OCI-LY3 (cell line): Measurements from ENCODE around the gene ZNF337.
"Not testable (repeated sequence)": the region's sequence is repeated elsewhere in the genome, so short reads cannot be mapped to it uniquely, and the experiment has no call there.

Source experiments
- CTCF ChIP-seq: fragments of 200-600, 300-600 bp; sonication (generic); IDR thresholded peaks from 2 replicates; pipeline ENCODE4 v1.5.1; 2014; ENCODE audit warnings: antibody characterized with exemption, low read length, low read depth
- EZH2phosphoT487 ChIP-seq: fragments of 200-600 bp; shearing (Covaris generic); IDR thresholded peaks from 2 replicates; pipeline ENCODE4 v1.6.1; 2018; ENCODE audit warnings: antibody characterized with exemption, mixed run types, low read depth

DNA sequence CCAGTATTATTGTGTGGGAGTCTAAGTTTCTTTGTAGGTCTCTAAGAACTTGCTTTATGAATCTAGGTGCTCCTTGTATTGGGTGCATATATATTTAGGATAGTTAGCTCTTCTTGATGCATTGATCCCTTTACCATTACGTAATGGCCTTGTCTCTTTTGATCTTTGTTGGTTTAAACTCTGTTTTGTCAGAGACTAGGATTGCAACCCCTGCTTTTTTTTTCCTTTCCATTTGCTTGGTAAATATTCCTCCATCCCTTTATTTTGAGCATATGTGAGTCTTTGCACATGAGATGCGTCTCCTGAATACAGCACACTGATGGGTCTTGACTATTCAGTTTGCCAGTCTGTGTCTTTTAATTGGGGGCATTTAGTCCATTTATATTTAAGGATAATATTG lies 7.7 kb upstream of the ZNF337 start:
- TF ChIP-seq CTCF, EZH2phosphoT487: not testable (repeated sequence)
